MCF 10A (cell line): ENCODE data around the gene HCST. TPM values are rescaled to one million over a fixed set of nuclear protein-coding genes. Genes with fewer than 3 reads are reported as not detected.
"Not testable (repeated sequence)": the region's sequence is repeated elsewhere in the genome, so short reads cannot be mapped to it uniquely, and the experiment has no call there.

Source experiments
- BruUV-seq: library from RNA; stranded (reverse); fragments of 400-500 nt; replicated peaks from 2 replicates; lab custom pipeline; 2021; lab: Mats Ljungman, UMichigan
- CTCF ChIA-PET: fragments of 300-600 bp; sonication (Branson Sonifier 250); formaldehyde crosslinking; extraction: SDS; loops from one replicate; lab custom pipeline; 2021; ENCODE audit warnings: antibody characterized with exemption, inconsistent platforms; lab: Yijun Ruan, JAX
- POLR2A ChIA-PET: fragments of 300-600, 350-650 bp; sonication (Branson Sonifier 250); formaldehyde crosslinking; extraction: SDS; loops from one replicate; lab custom pipeline; 2020; ENCODE audit warnings: antibody characterized with exemption, inconsistent platforms; lab: Yijun Ruan, JAX
- DNase-seq: peaks from one replicate; pipeline ENCODE4 v3.0.0-alpha.2; 2018; ENCODE audit not compliant: unreplicated experiment
- H3K27ac Mint-ChIP-seq: one replicate; pipeline ENCODE4 v1.8.0; 2022; ENCODE audit warnings: mild to moderate bottlenecking, low read depth, mixed read lengths; ENCODE audit not compliant: unreplicated experiment
- H3K27me3 Mint-ChIP-seq: one replicate; pipeline ENCODE4 v1.8.0; 2022; ENCODE audit warnings: mixed read lengths; ENCODE audit not compliant: insufficient read depth, unreplicated experiment
- H3K36me3 Mint-ChIP-seq: one replicate; pipeline ENCODE4 v1.8.0; 2022; ENCODE audit warnings: mild to moderate bottlenecking, moderate library complexity, mixed read lengths; ENCODE audit not compliant: insufficient read depth, unreplicated experiment
- H3K4me1 Mint-ChIP-seq: one replicate; pipeline ENCODE4 v1.8.0; 2022; ENCODE audit warnings: mixed read lengths; ENCODE audit not compliant: insufficient read depth, unreplicated experiment
- H3K4me3 Mint-ChIP-seq: one replicate; pipeline ENCODE4 v1.8.0; 2022; ENCODE audit warnings: mild to moderate bottlenecking, moderate library complexity, mixed read lengths; ENCODE audit not compliant: unreplicated experiment
- H3K9me3 Mint-ChIP-seq: one replicate; pipeline ENCODE4 v1.8.0; 2022; ENCODE audit warnings: mixed read lengths; ENCODE audit not compliant: unreplicated experiment
- CTCF ChIP-seq: fragments of 200-600 bp; IDR thresholded peaks from one replicate; pipeline ENCODE4 v1.8.0; 2022; ENCODE audit warnings: antibody characterized with exemption, mild to moderate bottlenecking; ENCODE audit not compliant: unreplicated experiment
- intact Hi-C: fragments of 100-400 bp; cut with micrococcal nuclease; formaldehyde crosslinking; loops from 2 replicates; pipeline ENCODE4 v1.14.1; 2022
- total RNA-seq: library from RNA; stranded (reverse); gene quantifications from 2 replicates; pipeline ENCODE4 v1.2.3, GENCODE V29; 2022

HCST gene
- total RNA-seq, 1 experiment from 2014 or later, result not detected

GRCh38 chr19:35868823-35869326, 33.5 kb upstream of the HCST start:
- no peak for TF ChIP-seq CTCF
- H3K4me3 Mint-ChIP-seq, result peak overlapping the region; percentile 55
- H3K27me3 Mint-ChIP-seq, result peaks cover 34% of the 10 kb centered on the region
- H3K27ac Mint-ChIP-seq, result no peak overlapping the region
- BruUV-seq, result no TSS peak
- no peak for DNase-seq
- no peaks in the 10 kb centered on the region for H3K36me3 Mint-ChIP-seq
- ChIA-PET CTCF (no interaction called here), POLR2A (interaction anchor here (1.1 to 1.7 kb wide), 2 partner anchors 11 to 12 kb away, joined by 3 to 6 read pairs; partner anchors contain the start of gene KIRREL2)
- no peaks in the 10 kb centered on the region for H3K9me3 Mint-ChIP-seq
- peaks cover 6% of the 10 kb centered on the region for H3K4me1 Mint-ChIP-seq
- intact Hi-C loops, result no loop called here

- intact Hi-C loops, result no loop called here
- Mint-ChIP-seq H3K9me3 (no peaks in the 10 kb centered on the region), H3K4me3 (peak overlapping the region; percentile 55), H3K27me3 (peaks cover 34% of the 10 kb centered on the region), H3K36me3 (no peaks in the 10 kb centered on the region), H3K27ac (no peak overlapping the region), H3K4me1 (peaks cover 6% of the 10 kb centered on the region)
- ChIA-PET POLR2A (interaction anchor here (1.3 to 1.7 kb wide), 2 partner anchors 10 kb away, joined by 3 to 6 read pairs; no protein-coding TSS in a partner anchor), CTCF (no interaction called here)
- no peak for DNase-seq
- no peak for TF ChIP-seq CTCF
- no TSS peak for BruUV-seq
Observed at GRCh38 chr19:35869327-35870123, 32.8 kb upstream of the HCST start.

- H3K27ac Mint-ChIP-seq, CTCF ChIA-PET, H3K36me3 Mint-ChIP-seq, DNase-seq, H3K9me3 Mint-ChIP-seq, H3K4me1 Mint-ChIP-seq, H3K4me3 Mint-ChIP-seq, intact Hi-C loops, BruUV-seq: not testable (repeated sequence)
- POLR2A ChIA-PET, result interaction anchor here (1.3 kb wide), 1 partner anchor 9 kb away, joined by 3 read pairs; no protein-coding TSS in a partner anchor
- peaks cover 28% of the 10 kb centered on the region for H3K27me3 Mint-ChIP-seq
Observed at GRCh38 chr19:35870124-35870736, 32.1 kb upstream of the HCST start.

GRCh38 chr19:35870798-35871197, 31.5 kb upstream of the HCST start:
- peaks cover 6% of the 10 kb centered on the region for H3K4me1 Mint-ChIP-seq
- no peaks in the 10 kb centered on the region for H3K36me3 Mint-ChIP-seq
- no peak overlapping the region for H3K27ac Mint-ChIP-seq
- CTCF ChIA-PET, result no interaction called here
- intact Hi-C loops, result no loop called here
- no TSS peak for BruUV-seq
- POLR2A ChIA-PET, result interaction anchor here (1.3 kb wide), 1 partner anchor 9 kb away, joined by 3 read pairs; no protein-coding TSS in a partner anchor
- no peak for TF ChIP-seq CTCF
- H3K4me3 Mint-ChIP-seq, result no peak overlapping the region
- no peak for DNase-seq
- no peaks in the 10 kb centered on the region for H3K9me3 Mint-ChIP-seq
- H3K27me3 Mint-ChIP-seq, result peaks cover 23% of the 10 kb centered on the region
